Cardiac fibroblast (primary cell): ENCODE results near the gene DNAJB6.
A peak's percentile ranks its signal among the peaks of the same experiment; 100 is the strongest.

ENCODE experiments used
- DNase-seq, 2 donors: peaks; one replicate each; pipeline versions ENCODE4 v3.0.0 to v3.0.0-alpha.2; 2010; ENCODE audit warnings: low read depth in 2 of 2
- H3K4me3 ChIP-seq, 2 donors: replicated peaks in 1 of 2; 1 replicate in 1 of 2; 2 replicates in 1 of 2; pipeline ENCODE4 v1.5.1; 2011; ENCODE audit warnings: low read depth in 2 of 2, low read length in 2 of 2, mild to moderate bottlenecking in 2 of 2, moderate library complexity in 1 of 2
- TF ChIP-seq, protein P1 (sequence below): IDR thresholded peaks from one replicate; pipeline ENCODE4 v1.5.1; 2011; ENCODE audit warnings: low read depth, mild to moderate bottlenecking, low read length, inconsistent platforms

The DNAJB6 gene

DNA sequence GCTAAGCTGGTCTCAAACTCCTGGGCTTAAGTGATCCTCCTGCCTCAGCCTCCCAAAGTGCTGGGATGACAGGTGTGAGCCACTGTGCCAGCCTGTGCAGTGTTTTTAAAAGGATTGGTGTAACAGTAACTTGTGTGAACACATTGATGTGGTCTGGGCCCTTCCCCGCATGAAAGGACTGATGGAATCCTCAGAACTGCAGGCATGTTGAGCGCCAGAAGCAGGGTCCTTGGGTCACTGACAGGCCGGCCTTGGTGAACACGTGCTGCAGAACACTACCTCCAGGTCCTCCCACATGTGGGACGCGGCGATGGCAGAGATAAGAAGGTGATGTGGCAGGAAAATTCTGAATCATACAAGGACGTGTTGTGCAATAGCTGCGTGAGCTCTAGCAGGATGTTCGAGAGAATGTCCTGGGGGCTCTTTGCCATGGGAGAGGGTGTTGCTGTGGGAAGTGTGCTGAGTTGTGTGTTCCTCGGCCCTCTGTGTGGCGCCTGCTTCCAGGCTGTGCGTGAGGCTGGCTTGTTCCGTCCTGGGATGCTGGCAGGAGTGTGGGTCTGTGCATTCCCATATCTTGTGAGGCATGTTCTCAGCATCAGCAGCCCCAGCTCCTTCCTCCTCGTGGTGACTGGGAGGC is 68.2 kb downstream of the DNAJB6 start:
- DNase-seq: peak; percentile 91 to 94
- TF ChIP-seq, protein P1, sequence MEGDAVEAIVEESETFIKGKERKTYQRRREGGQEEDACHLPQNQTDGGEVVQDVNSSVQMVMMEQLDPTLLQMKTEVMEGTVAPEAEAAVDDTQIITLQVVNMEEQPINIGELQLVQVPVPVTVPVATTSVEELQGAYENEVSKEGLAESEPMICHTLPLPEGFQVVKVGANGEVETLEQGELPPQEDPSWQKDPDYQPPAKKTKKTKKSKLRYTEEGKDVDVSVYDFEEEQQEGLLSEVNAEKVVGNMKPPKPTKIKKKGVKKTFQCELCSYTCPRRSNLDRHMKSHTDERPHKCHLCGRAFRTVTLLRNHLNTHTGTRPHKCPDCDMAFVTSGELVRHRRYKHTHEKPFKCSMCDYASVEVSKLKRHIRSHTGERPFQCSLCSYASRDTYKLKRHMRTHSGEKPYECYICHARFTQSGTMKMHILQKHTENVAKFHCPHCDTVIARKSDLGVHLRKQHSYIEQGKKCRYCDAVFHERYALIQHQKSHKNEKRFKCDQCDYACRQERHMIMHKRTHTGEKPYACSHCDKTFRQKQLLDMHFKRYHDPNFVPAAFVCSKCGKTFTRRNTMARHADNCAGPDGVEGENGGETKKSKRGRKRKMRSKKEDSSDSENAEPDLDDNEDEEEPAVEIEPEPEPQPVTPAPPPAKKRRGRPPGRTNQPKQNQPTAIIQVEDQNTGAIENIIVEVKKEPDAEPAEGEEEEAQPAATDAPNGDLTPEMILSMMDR: no peak

DNA sequence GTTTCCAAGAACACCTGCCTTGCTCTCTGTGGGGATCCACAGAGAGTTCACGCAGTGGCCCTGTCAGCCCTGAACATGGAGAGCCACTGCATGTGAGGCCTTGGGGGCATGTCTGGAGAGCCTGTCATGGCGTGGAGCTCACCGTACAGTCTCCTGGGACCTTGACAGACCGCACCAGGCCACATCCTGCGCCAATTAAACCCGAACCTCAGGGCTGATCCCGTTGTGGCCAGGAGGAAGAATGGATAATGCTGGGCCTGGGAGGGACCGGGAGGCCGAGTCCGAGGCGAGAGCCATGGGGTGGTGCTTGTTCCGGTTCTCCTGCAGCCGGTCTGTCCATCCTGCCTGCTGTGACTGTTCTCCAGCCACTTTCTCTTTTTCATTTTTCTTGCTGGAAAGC is 68.7 kb downstream of the DNAJB6 start:
- TF ChIP-seq, protein P1: no peak
- no peak for DNase-seq
- H3K4me3 ChIP-seq: no peak overlapping the region

More for the DNA sequence above, 68.2 kb downstream of the DNAJB6 start:
- H3K4me3 ChIP-seq: no peak overlapping the region

DNA sequence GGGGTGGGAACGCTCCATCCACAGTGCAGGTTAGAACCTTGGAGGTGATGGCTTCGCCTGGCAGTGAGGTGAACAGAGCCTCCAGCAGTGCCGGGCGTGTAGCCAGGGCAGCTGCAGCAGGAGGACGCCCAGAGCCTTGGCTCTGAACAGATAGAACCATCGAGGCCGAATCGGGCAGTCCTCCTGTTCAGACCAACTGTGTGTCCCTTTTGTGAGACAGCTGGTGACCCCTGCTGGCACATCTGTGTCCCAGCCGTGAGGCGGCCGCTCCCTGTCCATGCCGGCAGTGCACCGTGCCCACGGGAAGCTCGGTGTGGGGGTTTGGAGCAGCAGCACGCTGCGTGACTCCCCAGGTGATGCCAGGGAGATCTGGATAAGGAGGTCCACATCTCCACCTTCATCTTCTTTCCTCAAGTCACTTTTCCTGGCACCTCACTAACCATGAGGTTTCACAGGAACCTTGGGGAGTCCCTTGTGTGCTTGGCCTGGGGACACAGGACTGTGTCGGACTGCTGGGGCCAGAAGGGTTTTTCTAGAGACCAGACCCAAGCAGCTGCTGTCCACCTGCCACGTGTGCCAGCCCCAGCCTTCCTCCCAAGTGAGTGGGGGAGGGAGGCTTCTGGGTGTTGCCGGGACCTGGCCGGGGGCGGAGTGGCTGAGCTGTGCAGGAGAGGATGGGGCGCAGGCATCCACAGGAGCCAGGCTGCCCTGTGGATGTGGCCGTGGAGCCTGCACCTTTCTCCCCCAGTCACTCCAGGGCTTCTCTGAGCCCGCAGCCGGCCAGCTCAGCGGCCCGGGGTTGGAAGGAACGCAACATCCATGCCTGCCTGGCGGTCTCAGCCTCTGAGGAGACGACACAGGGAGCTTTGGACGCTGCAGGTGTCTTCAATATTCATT is 69.4 kb downstream of the DNAJB6 start:
- peak; percentile 20 to 21 for DNase-seq
- H3K4me3 ChIP-seq: no peak overlapping the region
- TF ChIP-seq, protein P1: peak; percentile 9

DNA sequence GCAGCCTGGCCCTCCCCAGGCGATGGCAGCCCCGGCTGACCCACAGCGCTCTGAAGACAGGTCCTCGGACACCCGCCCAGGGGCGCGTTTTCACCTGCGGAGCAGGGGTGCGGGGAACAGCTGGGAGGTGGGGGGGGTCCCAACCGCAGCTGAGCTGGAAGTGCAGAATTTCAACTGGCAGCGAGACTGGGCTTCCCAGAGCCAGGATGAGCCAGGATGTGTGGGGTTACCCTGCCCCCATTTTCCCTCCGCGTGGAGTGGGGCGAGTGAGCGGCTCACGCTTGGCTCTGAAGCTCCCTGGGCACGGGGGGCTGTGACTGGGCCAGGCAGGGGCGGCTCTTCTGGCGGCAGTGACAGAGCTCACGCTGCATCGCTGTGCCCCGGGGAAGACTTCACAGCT is 70.2 kb downstream of the DNAJB6 start:
- TF ChIP-seq, protein P1: no peak
- no peak for DNase-seq
- H3K4me3 ChIP-seq: no peak overlapping the region

DNA sequence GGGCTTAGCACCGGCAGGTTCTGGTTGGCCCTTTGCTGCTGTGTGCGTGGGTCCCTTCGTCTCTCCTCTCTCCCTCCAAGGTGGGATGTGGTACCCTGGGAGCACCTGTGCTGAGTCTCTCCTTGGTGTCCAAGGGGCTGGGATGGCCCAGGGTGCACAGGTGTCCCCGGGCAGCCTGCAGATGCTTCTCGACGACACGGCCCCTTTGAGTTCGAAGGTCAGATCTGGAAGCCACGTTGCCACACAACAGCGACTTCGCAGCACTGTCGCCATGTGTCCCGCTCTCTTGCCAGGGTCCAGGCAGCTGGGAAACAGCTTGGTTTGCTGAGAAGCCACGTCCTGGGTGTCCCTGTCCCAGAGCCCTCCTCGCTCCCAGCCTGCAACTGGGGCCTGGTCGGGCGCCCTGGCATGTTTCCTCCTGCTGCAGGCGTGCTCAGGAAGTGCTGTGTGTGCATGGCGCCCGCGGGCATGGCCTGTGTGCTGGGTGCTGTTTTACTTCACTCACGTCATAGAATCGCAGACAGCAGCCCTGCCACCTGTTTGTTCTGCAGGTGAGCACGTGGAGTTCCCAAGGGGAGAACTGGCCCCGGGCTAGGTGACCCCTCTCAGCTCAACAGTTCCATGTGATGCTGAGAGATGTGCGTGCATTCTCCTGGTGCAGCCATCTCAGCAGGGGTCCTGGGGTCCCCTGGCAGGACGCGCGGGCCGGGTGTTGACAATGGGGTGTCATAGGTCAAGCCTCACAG is 70.9 kb downstream of the DNAJB6 start:
- no peak for DNase-seq
- H3K4me3 ChIP-seq: no peak overlapping the region
- TF ChIP-seq, protein P1: no peak

DNA sequence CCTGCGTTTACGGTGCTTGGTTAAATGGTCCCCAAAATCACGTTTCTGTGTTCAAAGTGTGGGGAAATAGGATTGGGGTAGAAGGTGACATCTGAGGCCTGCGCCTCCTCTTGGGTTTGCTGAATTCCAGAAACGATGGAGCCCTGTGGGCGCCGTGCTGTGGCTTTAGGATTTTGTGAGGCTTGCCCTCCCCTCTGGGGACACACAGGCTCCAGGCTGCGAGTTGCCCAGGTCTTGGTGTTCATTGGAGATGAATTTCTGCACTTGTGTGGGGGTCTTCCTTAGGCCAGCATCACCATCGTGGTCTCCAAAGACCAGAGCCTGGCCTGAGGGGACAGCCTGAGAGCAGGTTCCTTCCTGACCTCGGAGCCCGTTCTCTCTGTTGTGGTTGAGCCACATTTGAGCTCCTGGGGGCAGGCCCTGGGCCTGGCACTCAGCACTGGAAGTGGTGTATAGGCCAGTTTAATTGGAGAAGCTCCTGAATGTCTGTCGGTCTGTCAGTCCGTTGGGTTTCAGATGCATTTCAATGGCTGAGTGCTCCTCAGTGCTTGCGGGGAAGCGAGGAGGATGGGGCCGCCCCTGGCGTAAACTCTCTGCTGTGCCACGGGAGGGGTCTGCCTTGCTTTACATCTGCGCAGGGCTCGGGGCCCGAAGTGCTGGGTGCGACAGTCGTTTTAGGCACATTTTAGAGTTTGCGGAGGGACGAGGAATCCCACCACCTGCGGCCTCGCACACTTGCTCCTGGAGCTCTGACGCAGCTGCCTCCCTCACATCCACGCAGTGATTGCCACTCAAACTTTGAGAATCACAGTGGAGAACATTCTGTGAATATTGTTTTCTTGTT is 71.7 kb downstream of the DNAJB6 start:
- H3K4me3 ChIP-seq: no peak overlapping the region
- TF ChIP-seq, protein P1: no peak
- DNase-seq: no peak
